Measurements from ENCODE around the gene NAXD.
A peak's percentile ranks its signal among the peaks of the same experiment; 100 is the strongest.

- TF ChIP-seq MXI1 (IDR thresholded peaks at IDR 0.05; ENCODE audit: borderline replicate concordance, low read depth, low read length) (no peak), CTCF (conservative IDR thresholded peaks at IDR 0.05; ENCODE audit: low read depth, low read length) (no peak), POLR2A (IDR thresholded peaks at IDR 0.05; ENCODE audit: low read depth, low read length) (no peak), RAD21 (IDR thresholded peaks at IDR 0.05; ENCODE audit: low read length) (no peak), MAZ (IDR thresholded peaks at IDR 0.05; ENCODE audit: borderline replicate concordance, low read depth, low read length) (no peak), USF2 (IDR thresholded peaks at IDR 0.05; ENCODE audit: low read depth, low read length) (no peak), SMC3 (IDR thresholded peaks at IDR 0.05; ENCODE audit: low read depth, low read length) (no peak), FOS (IDR thresholded peaks at IDR 0.05; ENCODE audit: low read depth, low read length) (no peak), RCOR1 (IDR thresholded peaks at IDR 0.05; ENCODE audit: insufficient replicate concordance, low read length) (no peak), CHD1 (IDR thresholded peaks at IDR 0.05; ENCODE audit: low read depth, low read length) (no peak), BHLHE40 (IDR thresholded peaks at IDR 0.05; ENCODE audit: low read depth, low read length) (peak; percentile 66; the same call in 1 of the 2 replicates), RFX5 (IDR thresholded peaks at IDR 0.05; ENCODE audit: low read depth, low read length) (no peak), NFE2L2 (IDR thresholded peaks at IDR 0.05; ENCODE audit: low read depth, low read length) (no peak)
- TF ChIP-seq, protein P1, sequence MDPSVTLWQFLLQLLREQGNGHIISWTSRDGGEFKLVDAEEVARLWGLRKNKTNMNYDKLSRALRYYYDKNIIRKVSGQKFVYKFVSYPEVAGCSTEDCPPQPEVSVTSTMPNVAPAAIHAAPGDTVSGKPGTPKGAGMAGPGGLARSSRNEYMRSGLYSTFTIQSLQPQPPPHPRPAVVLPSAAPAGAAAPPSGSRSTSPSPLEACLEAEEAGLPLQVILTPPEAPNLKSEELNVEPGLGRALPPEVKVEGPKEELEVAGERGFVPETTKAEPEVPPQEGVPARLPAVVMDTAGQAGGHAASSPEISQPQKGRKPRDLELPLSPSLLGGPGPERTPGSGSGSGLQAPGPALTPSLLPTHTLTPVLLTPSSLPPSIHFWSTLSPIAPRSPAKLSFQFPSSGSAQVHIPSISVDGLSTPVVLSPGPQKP (IDR thresholded peaks at IDR 0.05; ENCODE audit: borderline replicate concordance, low read depth, low read length) = no peak
Observed at GRCh38 chr13:110641055-110642015, 26.0 kb downstream of the NAXD start.
